ENCODE measurements around the gene ASCL5.

DNA sequence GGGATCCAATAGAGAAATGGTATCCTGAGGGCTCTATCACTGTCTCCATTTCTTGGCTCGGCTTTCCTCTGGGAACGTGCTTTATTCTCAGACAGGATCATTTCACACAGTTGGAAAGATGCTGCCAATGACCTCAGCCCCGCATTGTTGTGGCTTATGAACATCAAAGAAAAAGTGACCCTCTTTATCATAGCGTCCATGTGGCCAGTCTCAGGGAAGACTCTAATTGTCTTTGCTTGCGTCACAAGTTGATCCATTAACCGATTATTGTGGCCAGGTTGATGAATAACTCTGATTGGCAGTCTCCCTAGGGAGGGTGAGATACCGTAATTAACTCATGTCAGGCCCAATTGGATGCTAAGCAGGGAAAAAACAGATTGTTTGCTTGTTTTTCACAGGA, 37.7 kb upstream of the ASCL5 start:
- no peak for TF ChIP-seq EZH2 (IDR thresholded peaks at IDR 0.05; ENCODE audit: borderline replicate concordance, low read depth, low read length, poor library complexity, severe bottlenecking)
- TF ChIP-seq CTCF (conservative IDR thresholded peaks at IDR 0.05; ENCODE audit: low read depth, low read length) = no peak
